HG02852 (cell line): ENCODE results near the gene TNFAIP8L3.
"Not testable (repeated sequence)": the region's sequence is repeated elsewhere in the genome, so short reads cannot be mapped to it uniquely, and the experiment has no call there.

Experiments
- ATAC-seq: cut with Tn5 transposase; IDR thresholded peaks from one replicate; pipeline ENCODE4 v1.9.1; 2021; ENCODE audit warnings: mild to moderate bottlenecking, moderate library complexity; ENCODE audit not compliant: unreplicated experiment

TNFAIP8L3 gene

GRCh38 chr15:51094606-51095569, at the start of gene TNFAIP8L3:
TSS of gene TNFAIP8L3 (minus strand) at chr15:51094906. CDS start at chr15:51094595, 311 bp downstream.
- no peak for ATAC-seq

GRCh38 chr15:51144021-51144532, 49.4 kb upstream of the TNFAIP8L3 start:
- no peak for ATAC-seq

DNA sequence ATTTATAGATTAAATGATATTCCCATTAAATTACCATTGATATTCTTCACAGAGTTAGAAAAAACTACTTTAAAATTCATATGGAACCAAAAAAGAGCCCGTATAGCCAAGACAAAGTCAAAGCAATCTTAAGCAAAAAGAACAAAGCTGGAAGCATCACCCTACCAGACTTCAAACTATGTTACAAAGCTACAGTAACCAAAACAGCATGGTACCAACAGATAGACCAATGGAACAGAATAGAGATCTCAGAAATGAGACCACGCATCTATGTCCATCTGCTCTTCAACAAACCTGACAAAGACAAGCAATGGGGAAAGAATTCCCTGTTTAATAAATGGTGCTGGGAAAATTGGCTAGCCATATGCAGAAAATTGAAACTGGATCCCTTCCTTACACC, 45.6 kb upstream of the TNFAIP8L3 start:
- not testable (repeated sequence) for ATAC-seq

GRCh38 chr15:51139091-51139490, 44.4 kb upstream of the TNFAIP8L3 start:
- ATAC-seq = no peak

DNA sequence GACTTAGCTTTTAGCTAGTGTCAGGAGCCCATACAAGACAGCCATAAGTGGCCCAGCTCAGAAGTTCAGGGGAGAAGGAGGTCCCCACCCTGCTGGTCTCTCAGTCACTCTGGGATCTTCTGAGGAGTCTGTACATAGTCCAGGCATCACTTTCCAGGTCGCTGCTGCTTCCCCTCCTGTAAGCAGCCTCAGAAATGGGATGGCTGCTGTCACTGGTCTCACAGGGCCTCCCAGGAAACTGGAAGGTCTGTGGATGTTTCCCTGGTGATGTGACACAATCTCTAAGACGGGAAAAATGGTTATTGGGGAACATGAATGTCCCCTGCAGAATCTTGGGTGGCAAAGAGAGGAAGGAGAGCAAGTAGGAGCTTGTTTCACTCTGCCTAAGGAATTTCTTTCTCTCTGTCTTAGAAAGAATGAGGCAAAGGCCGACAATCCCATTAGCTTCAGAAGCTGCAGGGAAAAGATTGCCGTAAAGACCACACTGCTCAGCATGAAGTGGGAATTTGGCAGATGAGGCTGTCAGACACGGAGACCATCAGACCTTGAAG, 43.2 kb upstream of the TNFAIP8L3 start:
- no peak for ATAC-seq

GRCh38 chr15:51137024-51137423, 42.3 kb upstream of the TNFAIP8L3 start:
- no peak for ATAC-seq

DNA sequence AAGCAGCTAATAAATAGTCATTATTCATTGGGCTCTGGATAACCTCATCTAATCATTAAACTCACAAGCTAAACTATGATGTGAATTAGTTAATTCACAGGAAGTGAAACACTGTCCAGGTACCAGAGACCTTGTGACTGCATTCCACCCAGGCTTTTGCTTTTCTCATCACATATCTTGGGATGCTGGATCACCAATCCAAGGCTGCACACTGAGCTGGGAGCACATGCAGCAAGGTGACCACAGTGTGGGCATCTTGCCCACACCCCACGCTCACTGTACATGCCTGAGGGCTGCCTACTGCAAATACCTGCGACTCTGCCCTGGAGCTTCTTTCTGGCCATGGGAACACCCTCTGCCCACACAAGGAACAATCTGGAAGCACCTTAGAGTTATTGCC, 40.6 kb upstream of the TNFAIP8L3 start:
- ATAC-seq = no peak

DNA sequence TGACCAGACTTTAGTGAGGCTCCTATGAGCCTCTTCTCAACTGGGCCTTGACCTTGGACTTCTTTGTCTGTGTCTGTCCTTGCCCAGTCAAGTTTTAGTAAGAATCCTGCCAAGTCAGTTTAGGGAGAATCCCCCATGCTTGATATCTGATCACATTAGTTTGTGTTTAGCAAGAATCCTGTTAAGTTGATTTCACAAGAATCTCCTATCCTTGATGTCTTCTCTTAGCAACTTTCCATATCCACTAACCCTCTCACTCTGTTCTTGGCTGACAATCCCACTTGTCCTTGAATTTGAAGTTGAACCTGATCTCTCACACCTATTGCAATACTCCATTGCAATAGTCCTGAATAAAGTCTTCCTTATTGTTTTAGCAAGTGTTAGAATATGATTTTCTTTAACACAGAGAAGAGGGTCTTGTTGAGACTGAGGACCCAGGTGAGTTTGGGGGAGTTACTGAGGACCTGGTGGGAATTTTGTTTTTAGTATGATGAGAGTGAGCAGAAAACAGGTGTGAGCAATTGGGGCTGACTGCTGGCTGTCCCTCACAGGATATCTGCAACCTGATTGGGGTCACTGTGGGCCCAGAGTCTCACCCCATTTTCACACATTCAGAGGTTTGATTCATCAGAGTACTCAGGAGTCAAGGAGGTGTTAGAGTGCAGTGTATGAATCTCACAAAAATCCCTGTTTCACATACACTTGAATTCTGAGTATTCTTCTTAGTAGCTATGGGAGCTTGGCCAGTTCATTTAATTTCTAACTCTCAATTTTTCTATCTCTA, 39.9 kb upstream of the TNFAIP8L3 start:
- ATAC-seq = no peak

DNA sequence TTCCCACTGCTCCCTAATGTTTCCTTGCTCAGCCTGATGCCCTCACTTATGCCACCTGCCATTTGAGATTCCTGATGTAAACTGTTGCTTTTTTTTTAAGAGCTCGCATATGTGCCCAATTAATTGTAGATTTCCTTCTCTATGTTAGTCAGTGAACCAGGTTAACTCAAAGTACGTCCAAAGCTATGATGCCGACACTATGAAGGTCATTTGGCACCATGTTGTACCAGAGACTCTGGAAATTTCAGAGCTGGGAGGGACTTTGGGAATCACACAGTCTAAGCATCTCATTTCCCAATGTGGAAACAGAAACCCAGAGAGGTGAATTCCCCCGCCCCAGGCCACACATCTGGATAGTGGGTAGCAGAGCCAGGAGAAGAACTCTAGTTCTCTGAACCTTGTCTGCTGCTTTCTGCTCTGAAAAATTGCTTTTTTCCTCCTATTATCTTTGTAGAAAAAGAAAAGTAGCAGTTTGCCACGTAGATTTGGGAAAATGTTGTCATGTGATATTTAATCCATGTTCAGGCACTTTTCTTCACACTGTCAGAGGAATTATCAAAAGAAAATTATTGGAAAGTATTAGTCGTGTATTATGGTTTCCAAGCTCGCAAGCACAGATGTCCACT, 38.5 kb upstream of the TNFAIP8L3 start:
- ATAC-seq = no peak

DNA sequence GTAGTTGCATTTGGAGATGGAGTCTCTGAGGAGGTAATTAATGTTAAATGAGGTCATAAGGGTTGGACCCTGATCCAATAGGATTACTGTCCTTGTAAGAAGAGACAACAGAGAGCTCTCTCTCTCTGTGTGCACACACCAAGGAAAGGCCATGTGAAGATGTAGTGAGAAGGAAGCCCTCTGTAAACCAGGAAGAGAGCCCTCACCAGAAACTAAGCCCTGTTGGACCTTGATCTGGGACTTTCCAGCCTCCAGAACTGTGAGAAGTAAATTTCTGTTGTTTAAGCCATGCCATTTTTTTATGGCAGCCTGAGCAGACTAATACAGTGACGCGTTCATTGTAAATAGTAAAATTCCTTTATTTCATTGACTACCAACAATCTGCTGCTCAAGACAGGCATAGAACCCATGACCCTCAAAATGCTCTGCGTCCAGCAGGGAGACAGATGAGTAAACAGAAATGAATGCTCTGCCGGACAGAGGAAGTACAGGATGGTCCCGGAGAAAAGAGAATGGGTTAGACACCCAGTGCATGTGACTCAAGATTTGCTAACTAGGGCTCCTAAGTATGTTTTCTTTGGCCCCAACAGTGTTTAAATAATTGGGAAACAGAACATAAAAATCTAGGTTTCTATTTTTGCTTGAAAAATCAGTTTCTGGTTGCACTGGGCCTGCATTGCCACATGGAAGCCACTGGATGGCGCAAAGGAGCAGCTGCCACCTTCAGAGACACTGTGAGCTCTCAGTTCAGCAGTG, 37.9 kb upstream of the TNFAIP8L3 start:
- no peak for ATAC-seq

DNA sequence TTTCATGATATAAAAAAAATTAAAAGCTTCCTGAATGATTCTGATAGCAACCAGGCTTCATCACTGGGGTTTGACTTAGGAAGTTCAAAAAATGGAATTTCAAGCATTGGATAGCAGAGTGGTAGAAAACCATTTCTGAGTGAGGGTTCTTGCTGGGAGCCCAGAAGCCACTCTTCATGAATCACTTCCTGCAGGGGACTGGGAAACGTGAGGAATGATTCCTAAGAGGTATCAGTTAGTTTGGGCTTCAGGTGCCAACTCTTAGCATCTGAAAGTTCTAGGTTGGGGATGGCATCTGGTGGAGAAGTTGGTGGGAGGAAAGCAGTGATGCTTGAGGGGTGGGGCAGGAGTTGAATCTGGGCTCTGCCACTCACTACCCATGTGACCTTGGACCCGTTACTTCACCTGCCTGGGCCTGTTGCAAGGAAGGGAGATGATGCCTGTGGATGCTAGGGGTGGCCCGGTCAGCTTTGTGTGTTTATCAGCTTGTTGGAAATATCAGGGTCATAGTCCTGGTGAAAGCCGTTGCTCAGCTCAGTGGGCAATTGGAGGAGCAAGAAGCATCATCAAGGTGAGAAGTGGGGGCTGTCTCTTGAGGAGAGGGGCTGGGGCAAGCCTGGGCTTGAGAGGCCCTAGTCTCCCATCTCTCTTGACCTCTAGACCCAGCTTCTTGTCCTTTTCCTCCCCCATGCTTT, 37.0 kb upstream of the TNFAIP8L3 start:
- ATAC-seq = no peak

DNA sequence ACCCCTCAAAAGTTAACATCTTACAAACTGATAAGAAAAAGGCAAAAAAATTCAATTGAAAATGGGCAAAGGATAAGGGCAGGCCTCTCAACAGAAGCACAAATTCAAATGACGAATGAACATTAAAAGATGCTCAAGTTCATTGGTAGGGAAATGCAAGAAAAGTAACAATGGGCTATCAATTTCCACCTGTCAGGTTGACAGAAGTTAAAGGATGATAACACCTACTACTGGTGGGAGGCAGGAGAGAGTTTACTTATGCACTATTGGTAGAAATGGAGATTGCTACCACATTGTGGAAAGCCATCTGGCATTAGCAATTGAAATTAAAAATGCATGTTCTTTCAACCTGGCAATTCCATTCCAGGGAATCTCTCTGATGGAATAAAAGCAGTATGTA, 35.6 kb upstream of the TNFAIP8L3 start:
- ATAC-seq = no peak

- no peak for ATAC-seq
Observed at GRCh38 chr15:51129535-51130188, 35.0 kb upstream of the TNFAIP8L3 start.

GRCh38 chr15:51128701-51129100, 34.0 kb upstream of the TNFAIP8L3 start:
- no peak for ATAC-seq

- ATAC-seq = no peak
Observed at GRCh38 chr15:51126842-51127241, 32.1 kb upstream of the TNFAIP8L3 start.

DNA sequence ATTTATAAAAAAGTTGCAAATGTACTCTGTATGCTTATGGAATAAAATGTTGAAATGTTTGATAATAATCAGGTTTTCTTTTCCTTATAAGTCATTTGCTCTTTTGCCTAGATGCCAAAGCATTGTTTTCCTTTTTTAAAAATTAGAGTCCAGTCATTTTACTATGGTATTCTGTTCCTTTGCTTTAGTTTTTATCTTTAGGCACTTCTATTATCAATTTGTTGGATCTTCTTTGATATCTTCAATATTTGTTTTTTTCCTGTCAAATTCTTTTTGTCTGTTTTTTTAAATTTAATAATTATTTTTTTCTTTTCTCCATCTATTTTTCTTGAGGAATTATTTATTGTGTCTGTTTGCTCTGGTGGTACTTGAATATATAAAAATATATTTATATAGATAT, 28.3 kb upstream of the TNFAIP8L3 start:
- ATAC-seq = not testable (repeated sequence)

GRCh38 chr15:51121631-51122225, 27.0 kb upstream of the TNFAIP8L3 start:
- ATAC-seq = no peak

- no peak for ATAC-seq
Observed at GRCh38 chr15:51121118-51121517, 26.4 kb upstream of the TNFAIP8L3 start.

GRCh38 chr15:51119120-51119519, 24.4 kb upstream of the TNFAIP8L3 start:
- no peak for ATAC-seq
